Prostate gland (tissue), 2 donors: ENCODE measurements around the gene KCTD4. TPM values are rescaled to one million over a fixed set of nuclear protein-coding genes. Genes with fewer than 3 reads are reported as not detected.

Source experiments
- DNase-seq: peaks from one replicate; pipeline ENCODE4 v3.0.0-alpha.2; 2019; ENCODE audit warnings: low spot score
- H3K27ac ChIP-seq, 2 donors: fragments of 200-600 bp; sonication (generic); 2 replicates each; pipeline ENCODE4 v1.5.1; 2017 to 2019
- H3K27me3 ChIP-seq: fragments of 200-600 bp; sonication (generic); replicated peaks from 2 replicates; pipeline ENCODE4 v1.5.1; 2019; ENCODE audit not compliant: insufficient read depth
- H3K36me3 ChIP-seq, 2 donors: fragments of 200-600 bp; sonication (generic); 1 replicate in 1 of 2; 2 replicates in 1 of 2; pipeline versions ENCODE4 v1.5.1 to v1.8.1; 2017 to 2019
- H3K4me1 ChIP-seq: fragments of 200-600 bp; sonication (generic); replicated peaks from 2 replicates; pipeline ENCODE4 v1.5.1; 2019
- H3K4me3 ChIP-seq, 2 donors: fragments of 200-600 bp; sonication (generic); 2 replicates each; pipeline ENCODE4 v1.5.1; 2017 to 2019
- H3K9me3 ChIP-seq: fragments of 200-600 bp; sonication (generic); 2 replicates; pipeline ENCODE4 v1.5.1; 2017
- POLR2A ChIP-seq: fragments of 450-650 bp; IDR thresholded peaks from one replicate; pipeline ENCODE4 v1.6.1; 2016; ENCODE audit warnings: antibody characterized with exemption, mild to moderate bottlenecking
- POLR2AphosphoS5 ChIP-seq: sonication (generic); formaldehyde crosslinking; IDR thresholded peaks from one replicate; pipeline ENCODE4 v1.6.1; 2017; ENCODE audit warnings: antibody characterized with exemption
- WGBS: methylation state at CpG from one replicate; pipeline ENCODE4 v1.1.5; 2018; 5-methylcytosine and 5-hydroxymethylcytosine counted together
- intact Hi-C: fragments of 100-400 bp; cut with DNase I; formaldehyde crosslinking; loops from one replicate; pipeline ENCODE4 v1.14.2; 2022
- total RNA-seq, 2 donors: library from RNA; depleted of rRNA; stranded (reverse); fragments of >200 nt; gene quantifications; one replicate each; pipeline ENCODE4 v1.1.0, GENCODE V29; 2016
- TF ChIP-seq, protein P1 (sequence below), 4 experiments: fragments of 200-600 bp in 2 of 4; fragments of 450-650 bp in 2 of 4; sonication (generic) in 2 of 4; IDR thresholded peaks; 1 replicate in 3 of 4; 2 replicates in 1 of 4; pipeline ENCODE4 v1.5.1; 2016 to 2019; ENCODE audit warnings: antibody characterized with exemption in 4 of 4, mild to moderate bottlenecking in 2 of 4, moderate library complexity in 2 of 4

The KCTD4 gene
- total RNA-seq, 2 donors from 2014 or later: not detected

DNA sequence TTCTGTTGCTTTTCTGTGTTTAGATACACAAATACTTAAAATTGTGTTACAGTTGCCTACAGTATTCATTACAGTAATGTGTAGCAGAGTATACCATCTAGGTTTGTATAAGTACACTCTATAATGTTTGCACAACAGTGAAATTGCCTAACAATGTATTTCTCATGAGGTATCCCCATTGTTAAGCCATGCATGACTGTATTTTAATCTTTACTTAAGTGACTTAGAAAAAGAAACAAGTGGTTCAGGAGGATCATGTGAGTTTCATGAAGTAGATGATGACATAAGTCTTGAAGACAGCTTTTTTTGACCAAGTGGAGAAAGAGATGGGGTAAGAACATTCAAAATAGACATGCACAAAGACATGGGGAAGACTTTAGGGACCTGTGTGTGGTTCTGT is 8.4 kb upstream of the KCTD4 start:
- H3K27ac ChIP-seq: no peak overlapping the region
- TF ChIP-seq POLR2A (no peak), POLR2AphosphoS5 (no peak)
- TF ChIP-seq, protein P1, sequence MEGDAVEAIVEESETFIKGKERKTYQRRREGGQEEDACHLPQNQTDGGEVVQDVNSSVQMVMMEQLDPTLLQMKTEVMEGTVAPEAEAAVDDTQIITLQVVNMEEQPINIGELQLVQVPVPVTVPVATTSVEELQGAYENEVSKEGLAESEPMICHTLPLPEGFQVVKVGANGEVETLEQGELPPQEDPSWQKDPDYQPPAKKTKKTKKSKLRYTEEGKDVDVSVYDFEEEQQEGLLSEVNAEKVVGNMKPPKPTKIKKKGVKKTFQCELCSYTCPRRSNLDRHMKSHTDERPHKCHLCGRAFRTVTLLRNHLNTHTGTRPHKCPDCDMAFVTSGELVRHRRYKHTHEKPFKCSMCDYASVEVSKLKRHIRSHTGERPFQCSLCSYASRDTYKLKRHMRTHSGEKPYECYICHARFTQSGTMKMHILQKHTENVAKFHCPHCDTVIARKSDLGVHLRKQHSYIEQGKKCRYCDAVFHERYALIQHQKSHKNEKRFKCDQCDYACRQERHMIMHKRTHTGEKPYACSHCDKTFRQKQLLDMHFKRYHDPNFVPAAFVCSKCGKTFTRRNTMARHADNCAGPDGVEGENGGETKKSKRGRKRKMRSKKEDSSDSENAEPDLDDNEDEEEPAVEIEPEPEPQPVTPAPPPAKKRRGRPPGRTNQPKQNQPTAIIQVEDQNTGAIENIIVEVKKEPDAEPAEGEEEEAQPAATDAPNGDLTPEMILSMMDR (IDR thresholded peaks at IDR 0.05): no peak
- H3K9me3 ChIP-seq: no peaks in the 10 kb centered on the region
- intact Hi-C loops: no loop called here
- no peak for DNase-seq
- H3K4me1 ChIP-seq: peaks cover 6% of the 10 kb centered on the region
- no peak overlapping the region for H3K4me3 ChIP-seq
- H3K36me3 ChIP-seq: no peaks in the 10 kb centered on the region
- H3K27me3 ChIP-seq: no peaks in the 10 kb centered on the region

DNA sequence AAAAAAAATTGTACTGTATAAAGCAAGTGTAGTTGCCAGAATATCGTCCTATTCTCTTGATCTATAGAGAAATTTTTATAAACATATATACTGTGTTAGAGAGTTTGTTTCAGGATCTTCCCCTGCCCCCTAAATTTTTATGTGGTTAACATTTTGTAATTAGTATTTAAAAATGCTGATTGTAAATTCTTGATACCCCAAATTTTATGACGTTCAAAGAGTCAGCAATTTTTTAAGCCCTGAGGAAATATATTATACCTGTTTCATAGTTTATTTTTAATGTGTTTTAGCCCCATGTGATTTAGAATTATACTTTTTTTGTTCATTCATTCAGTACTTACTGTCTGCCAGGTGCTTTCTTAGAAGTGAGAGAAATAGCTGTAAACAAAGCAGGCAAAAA is 7.3 kb upstream of the KCTD4 start:
- peak overlapping the region in 1 of 2 donors; percentile 68 for H3K27ac ChIP-seq

DNA sequence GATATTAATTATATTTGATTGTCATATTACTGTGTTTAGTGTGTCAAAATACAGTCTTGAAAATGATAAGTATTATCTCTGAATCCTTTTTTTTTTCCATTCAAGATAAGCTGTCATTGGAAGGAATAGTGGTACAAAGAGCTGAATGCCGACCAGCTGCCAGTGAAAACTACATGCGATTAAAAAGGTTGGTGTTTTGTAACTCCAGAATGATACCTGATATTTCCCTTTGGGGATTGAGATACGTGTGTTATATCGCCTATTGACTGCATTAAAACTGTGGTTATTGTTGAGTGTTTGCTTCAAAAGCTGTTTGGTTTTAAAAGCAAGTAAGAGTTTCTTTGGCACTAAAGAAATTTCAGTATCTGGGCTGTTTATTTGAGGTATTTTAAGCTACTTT is 6.5 kb upstream of the KCTD4 start:
- intact Hi-C loops: no loop called here
- Histone ChIP-seq H3K27me3 (no peaks in the 10 kb centered on the region), H3K27ac (peak overlapping the region; percentile 63 to 68), H3K9me3 (no peaks in the 10 kb centered on the region), H3K36me3 (no peaks in the 10 kb centered on the region), H3K4me3 (no peak overlapping the region), H3K4me1 (peaks cover 6% of the 10 kb centered on the region)
- TF ChIP-seq, protein P1 (IDR thresholded peaks at IDR 0.05): no peak
- no peak for TF ChIP-seq POLR2A
- no peak for TF ChIP-seq POLR2AphosphoS5
- 25% methylated on average over 4 of the region's 4 CpGs for WGBS
- DNase-seq: no peak

More for the DNA sequence above, 7.3 kb upstream of the KCTD4 start:
- intact Hi-C loops: no loop called here
- H3K27me3 ChIP-seq: no peaks in the 10 kb centered on the region
- WGBS: 89% methylated on average over 2 of the region's 2 CpGs
- no peaks in the 10 kb centered on the region for H3K36me3 ChIP-seq
- H3K4me1 ChIP-seq: peaks cover 6% of the 10 kb centered on the region
- no peaks in the 10 kb centered on the region for H3K9me3 ChIP-seq
- no peak for TF ChIP-seq POLR2AphosphoS5
- no peak for TF ChIP-seq POLR2A
- TF ChIP-seq, protein P1 (IDR thresholded peaks at IDR 0.05): no peak
- no peak overlapping the region for H3K4me3 ChIP-seq
- no peak for DNase-seq

DNA sequence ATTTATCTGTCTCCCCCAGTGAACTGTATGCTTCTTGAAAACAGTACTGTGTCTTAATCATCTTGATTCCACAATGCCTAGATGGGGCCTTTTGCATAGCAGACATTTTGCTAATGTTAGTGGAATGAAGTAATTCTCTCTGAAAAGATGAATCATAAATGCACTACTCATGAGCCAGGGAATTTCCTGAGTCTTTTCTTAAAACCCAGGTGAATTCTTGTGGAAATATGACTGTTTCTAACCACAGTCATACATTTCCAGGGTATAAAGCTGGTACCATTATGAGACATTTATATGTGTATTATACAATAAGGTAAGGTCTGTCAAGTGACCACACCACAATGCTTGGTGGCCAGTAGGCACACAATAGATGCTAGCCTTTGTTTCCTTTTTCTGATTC is 5.5 kb upstream of the KCTD4 start:
- H3K27me3 ChIP-seq: no peaks in the 10 kb centered on the region
- H3K36me3 ChIP-seq: no peaks in the 10 kb centered on the region
- H3K9me3 ChIP-seq: no peaks in the 10 kb centered on the region
- TF ChIP-seq POLR2AphosphoS5 (no peak), POLR2A (no peak)
- TF ChIP-seq, protein P1 (IDR thresholded peaks at IDR 0.05): no peak
- no peak overlapping the region for H3K4me3 ChIP-seq
- no peak for DNase-seq
- H3K27ac ChIP-seq: peak overlapping the region; percentile 63 to 68
- peaks cover 6% of the 10 kb centered on the region for H3K4me1 ChIP-seq
- intact Hi-C loops: no loop called here

DNA sequence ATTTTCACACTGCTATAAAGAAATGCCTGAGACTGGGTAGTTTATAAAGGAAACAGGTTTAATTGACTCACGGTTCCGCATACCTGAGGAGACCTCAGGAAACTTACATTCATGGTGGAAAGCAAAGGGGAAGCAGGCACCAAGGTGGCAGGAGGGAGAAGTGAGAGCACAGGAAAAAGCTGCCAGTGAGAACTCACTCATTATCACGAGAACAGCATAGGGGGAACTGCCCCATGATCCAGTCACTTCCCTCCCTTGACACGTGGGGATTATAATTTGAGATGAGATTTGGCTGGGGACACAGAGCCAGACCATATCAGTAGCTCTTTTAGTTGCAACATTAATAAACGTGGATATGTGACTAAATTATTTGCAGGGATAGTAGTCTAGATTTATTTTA is 4.3 kb upstream of the KCTD4 start:
- no peak overlapping the region for H3K27ac ChIP-seq
- DNase-seq: no peak
- peaks cover 6% of the 10 kb centered on the region for H3K4me1 ChIP-seq
- WGBS: 78% methylated on average over 5 of the region's 5 CpGs
- intact Hi-C loops: no loop called here
- no peaks in the 10 kb centered on the region for H3K36me3 ChIP-seq
- TF ChIP-seq, protein P1 (IDR thresholded peaks at IDR 0.05): no peak
- no peak for TF ChIP-seq POLR2A
- no peak for TF ChIP-seq POLR2AphosphoS5
- H3K27me3 ChIP-seq: no peaks in the 10 kb centered on the region
- H3K9me3 ChIP-seq: no peaks in the 10 kb centered on the region
- H3K4me3 ChIP-seq: no peak overlapping the region
